Common myeloid progenitor, CD34-positive (primary cell): ENCODE results near the gene GSG1L.

Experiments
- CTCF ChIA-PET: fragments of 350-600 bp; sonication (Branson Sonifier 250); formaldehyde crosslinking; loops from one replicate; lab custom pipeline; 2021; ENCODE audit warnings: antibody characterized with exemption; lab: Charles Lee
- POLR2A ChIA-PET: fragments of 350-600 bp; sonication (Branson Sonifier 250); formaldehyde crosslinking; loops from one replicate; lab custom pipeline; 2021; ENCODE audit warnings: antibody characterized with exemption; lab: Charles Lee
- DNase-seq, 3 donors: peaks; one replicate each; pipeline versions ENCODE4 v3.0.0 to v3.0.0-alpha.2; 2013
- H3K27ac ChIP-seq, 2 experiments: 1 replicate in 1 of 2; 2 replicates in 1 of 2; pipeline ENCODE4 v1.7.0; 2013; ENCODE audit warnings: inconsistent platforms in 2 of 2, low read length in 2 of 2, mild to moderate bottlenecking in 2 of 2, low read depth in 1 of 2, moderate library complexity in 1 of 2; ENCODE audit not compliant: severe bottlenecking in 2 of 2, insufficient read depth in 1 of 2, poor library complexity in 1 of 2
- H3K27me3 ChIP-seq, 5 experiments: replicated peaks in 2 of 5; 1 replicate in 3 of 5; 2 replicates in 2 of 5; pipeline versions ENCODE4 v1.6.1 to v1.7.0; 2013; ENCODE audit warnings: low read length in 4 of 5, mild to moderate bottlenecking in 2 of 5, moderate library complexity in 2 of 5, inconsistent platforms in 1 of 5; ENCODE audit not compliant: insufficient read depth in 5 of 5, control insufficient read depth in 4 of 5
- H3K36me3 ChIP-seq, 4 experiments: 1 replicate in 2 of 4; 2 replicates in 2 of 4; pipeline versions ENCODE4 v1.6.1 to v1.7.0; 2013; ENCODE audit warnings: low read length in 3 of 4, control low read depth in 1 of 4, mild to moderate bottlenecking in 1 of 4; ENCODE audit not compliant: control insufficient read depth in 4 of 4, insufficient read depth in 4 of 4
- H3K4me1 ChIP-seq, 4 experiments: 1 replicate in 3 of 4; 2 replicates in 1 of 4; pipeline versions ENCODE4 v1.6.1 to v1.7.1; 2013; ENCODE audit warnings: low read length in 3 of 4, mild to moderate bottlenecking in 3 of 4, control low read depth in 1 of 4, inconsistent platforms in 1 of 4, moderate library complexity in 1 of 4; ENCODE audit not compliant: control insufficient read depth in 4 of 4, insufficient read depth in 4 of 4; ENCODE audit errors: control extremely low read depth in 1 of 4
- H3K4me3 ChIP-seq, 7 experiments: 1 replicate in 4 of 7; 2 replicates in 3 of 7; pipeline versions ENCODE4 v1.5.1 to v1.7.0; 2013; ENCODE audit warnings: mild to moderate bottlenecking in 7 of 7, low read length in 6 of 7, moderate library complexity in 6 of 7, inconsistent platforms in 2 of 7, low read depth in 2 of 7, control low read depth in 1 of 7; ENCODE audit not compliant: insufficient read depth in 4 of 7, control insufficient read depth in 1 of 7; ENCODE audit errors: extremely low read depth in 1 of 7
- H3K9me3 ChIP-seq, 5 experiments: 1 replicate in 4 of 5; 2 replicates in 1 of 5; pipeline versions ENCODE4 v1.6.1 to v1.7.1; 2013; ENCODE audit warnings: low read length in 4 of 5, mild to moderate bottlenecking in 2 of 5, inconsistent platforms in 1 of 5, low read depth in 1 of 5, moderate library complexity in 1 of 5; ENCODE audit not compliant: control insufficient read depth in 4 of 5, insufficient read depth in 2 of 5; ENCODE audit errors: control extremely low read depth in 1 of 5
- WGBS: methylation state at CpG from one replicate; pipeline ENCODE4 v1.1.5; 2013; ENCODE audit not compliant: insufficient coverage; 5-methylcytosine and 5-hydroxymethylcytosine counted together

GSG1L gene

DNA sequence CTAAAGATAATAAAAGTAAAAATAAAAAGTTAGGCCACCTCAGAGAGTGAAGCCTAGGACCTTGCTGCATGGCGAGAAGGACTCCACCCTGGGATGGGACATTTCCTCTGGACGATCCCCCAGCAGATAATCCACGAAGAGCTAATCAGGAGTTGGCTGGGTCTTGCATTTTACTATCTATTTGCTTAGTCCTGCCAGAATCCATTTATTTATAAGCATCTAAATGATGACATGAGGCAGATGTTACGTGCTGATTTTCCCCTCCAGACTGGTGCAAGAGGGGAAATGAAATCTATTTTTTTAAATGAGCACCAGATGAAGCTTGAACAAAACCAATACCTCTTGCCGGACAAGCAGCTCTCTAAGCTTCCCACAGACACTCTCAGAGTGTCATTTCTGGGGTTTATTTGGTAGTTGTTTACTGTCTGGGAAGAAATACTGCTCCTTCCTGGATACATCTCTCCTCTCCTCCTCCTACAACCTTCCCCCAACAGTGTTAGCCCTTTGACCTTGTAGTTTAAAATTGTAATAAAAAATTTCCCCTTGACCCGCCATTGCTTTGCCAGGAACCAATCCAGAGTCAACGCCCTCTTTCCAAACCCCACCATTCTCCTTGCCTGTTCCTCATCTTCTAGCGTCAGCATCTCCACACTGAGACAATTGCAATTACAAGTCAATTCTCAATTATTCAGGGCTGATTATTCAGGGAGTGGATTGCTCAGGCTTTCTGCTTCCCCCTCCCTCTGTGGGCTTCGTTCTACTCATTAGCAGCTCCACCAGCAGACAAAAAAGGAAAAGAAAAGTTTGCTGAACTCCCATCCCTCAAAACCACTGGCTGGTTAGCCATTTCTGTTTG, 63.0 kb downstream of the GSG1L start:
- Histone ChIP-seq H3K9me3 (peaks cover 0 to 5% (median 0%) of the 10 kb centered on the region in 5 experiments), H3K27me3 (peaks cover 0 to 5% (median 0%) of the 10 kb centered on the region in 5 experiments), H3K36me3 (no peaks in the 10 kb centered on the region), H3K27ac (no peak overlapping the region), H3K4me1 (peaks cover 0 to 6% (median 3%) of the 10 kb centered on the region in 4 experiments), H3K4me3 (no peak overlapping the region)
- DNase-seq, result no peak
- ChIA-PET POLR2A (no interaction called here), CTCF (interaction anchor here (1.2 kb wide), 1 partner anchor 28 kb away, joined by 4 read pairs; no protein-coding TSS in a partner anchor)
- WGBS, result 98% methylated on average over 5 of the region's 9 CpGs

DNA sequence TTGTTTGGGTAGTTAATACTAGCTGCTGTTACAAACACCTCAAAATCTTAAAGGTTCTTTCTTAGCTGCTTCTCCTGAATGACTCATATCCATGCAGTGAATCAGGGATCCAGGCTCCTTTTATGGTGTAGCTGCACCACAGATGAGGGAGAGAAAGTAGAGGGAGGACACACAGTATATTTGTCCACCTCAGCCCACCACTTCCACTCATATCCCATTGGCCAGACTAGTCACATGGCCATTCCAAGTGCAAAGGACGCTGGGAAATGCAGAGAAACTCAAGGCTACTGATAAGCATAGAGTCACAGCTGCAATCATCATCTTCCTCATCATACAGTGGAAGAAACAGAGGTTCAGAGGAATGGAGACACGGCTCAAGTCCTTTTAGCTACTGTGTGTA, 63.8 kb downstream of the GSG1L start:
- H3K4me3 ChIP-seq, result no peak overlapping the region
- no peaks in the 10 kb centered on the region for H3K36me3 ChIP-seq
- WGBS, result 100% methylated on average over 2 of the region's 2 CpGs
- H3K9me3 ChIP-seq, result peaks cover 0 to 5% (median 0%) of the 10 kb centered on the region in 5 experiments
- no peak for DNase-seq
- CTCF ChIA-PET, result interaction anchor here (1.2 kb wide), 1 partner anchor 27 kb away, joined by 4 read pairs; no protein-coding TSS in a partner anchor
- H3K27ac ChIP-seq, result no peak overlapping the region
- H3K27me3 ChIP-seq, result peaks cover 0 to 5% (median 0%) of the 10 kb centered on the region in 5 experiments
- H3K4me1 ChIP-seq, result peaks cover 0 to 15% (median 10%) of the 10 kb centered on the region in 4 experiments
- POLR2A ChIA-PET, result no interaction called here

DNA sequence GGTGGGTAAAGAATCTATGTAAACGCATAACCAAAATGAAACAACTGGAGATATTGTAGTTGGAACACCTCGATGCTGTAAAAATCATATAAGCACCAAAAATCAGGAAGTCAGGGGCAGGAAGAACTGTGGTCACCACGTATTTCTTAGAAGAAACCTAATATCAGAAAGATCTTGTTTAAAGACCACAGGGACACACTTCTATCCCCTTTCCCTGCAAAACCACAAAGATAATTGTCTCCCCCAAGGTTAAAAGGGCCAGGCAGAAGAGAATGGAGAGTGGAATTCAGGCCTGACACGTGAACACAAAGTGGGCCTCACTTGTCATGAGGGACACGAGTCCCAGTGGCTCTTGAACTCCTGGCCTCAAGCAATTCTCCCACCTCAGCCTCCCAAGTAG, 68.1 kb downstream of the GSG1L start:
- DNase-seq, result peak; percentile 26 to 74 (median 70)
- 8% methylated on average over 2 of the region's 5 CpGs for WGBS

GRCh38 chr16:27994686-27995085, 68.8 kb downstream of the GSG1L start:
- no peak overlapping the region for H3K4me3 ChIP-seq
- CTCF ChIA-PET, result no interaction called here
- H3K27ac ChIP-seq, result no peak overlapping the region
- 85% methylated on average over 4 of the region's 4 CpGs for WGBS
- no peak for DNase-seq
- no peaks in the 10 kb centered on the region for H3K36me3 ChIP-seq
- POLR2A ChIA-PET, result no interaction called here
- H3K4me1 ChIP-seq, result peaks cover 0 to 21% (median 11%) of the 10 kb centered on the region in 4 experiments
- H3K27me3 ChIP-seq, result peaks cover 0 to under 1% (median 0%) of the 10 kb centered on the region in 5 experiments
- peaks cover 0 to 12% (median 11%) of the 10 kb centered on the region in 5 experiments for H3K9me3 ChIP-seq

More for the DNA sequence above, 68.1 kb downstream of the GSG1L start:
- Histone ChIP-seq H3K27me3 (peaks cover 0 to 2% (median 0%) of the 10 kb centered on the region in 5 experiments), H3K36me3 (no peaks in the 10 kb centered on the region), H3K4me3 (peak overlapping the region in 2 of 7 experiments; percentile 40 to 48), H3K4me1 (peaks cover 0 to 21% (median 11%) of the 10 kb centered on the region in 4 experiments), H3K9me3 (peaks cover 0 to 12% (median 11%) of the 10 kb centered on the region in 5 experiments), H3K27ac (no peak overlapping the region)
- ChIA-PET POLR2A (no interaction called here), CTCF (no interaction called here)

GRCh38 chr16:27993587-27993986, 69.9 kb downstream of the GSG1L start:
- Histone ChIP-seq H3K27me3 (no peaks in the 10 kb centered on the region), H3K4me1 (peaks cover 0 to 21% (median 11%) of the 10 kb centered on the region in 4 experiments), H3K4me3 (no peak overlapping the region), H3K27ac (no peak overlapping the region), H3K36me3 (no peaks in the 10 kb centered on the region), H3K9me3 (peaks cover 0 to 12% (median 11%) of the 10 kb centered on the region in 5 experiments)
- 84% methylated on average over 3 of the region's 3 CpGs for WGBS
- peak; percentile 25 to 71 (median 48) for DNase-seq
- ChIA-PET POLR2A (no interaction called here), CTCF (no interaction called here)

DNA sequence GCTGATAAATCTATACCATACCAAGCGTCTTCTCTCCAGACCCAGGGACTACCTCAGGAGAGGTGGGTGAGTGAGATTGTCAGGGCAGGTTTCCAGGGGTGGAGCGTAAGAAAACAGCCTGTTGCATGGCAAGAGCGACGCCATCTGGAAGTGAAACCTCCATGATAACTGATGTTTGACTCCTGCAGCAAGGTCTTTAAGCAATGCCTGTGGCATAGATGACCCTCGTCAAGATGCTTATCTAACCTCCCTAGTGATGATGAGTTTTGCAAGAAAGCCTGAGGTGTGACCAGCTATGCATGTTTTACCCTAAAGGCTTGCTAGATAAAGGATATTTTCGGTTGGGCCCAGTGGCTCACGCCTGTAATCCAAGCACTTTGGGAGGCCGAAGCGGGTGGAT, 71.6 kb downstream of the GSG1L start:
- CTCF ChIA-PET, result interaction anchor here (1.2 kb wide), 1 partner anchor 18 kb away, joined by 3 read pairs; no protein-coding TSS in a partner anchor
- WGBS, result 95% methylated on average over 8 of the region's 9 CpGs
- H3K27me3 ChIP-seq, result no peaks in the 10 kb centered on the region

DNA sequence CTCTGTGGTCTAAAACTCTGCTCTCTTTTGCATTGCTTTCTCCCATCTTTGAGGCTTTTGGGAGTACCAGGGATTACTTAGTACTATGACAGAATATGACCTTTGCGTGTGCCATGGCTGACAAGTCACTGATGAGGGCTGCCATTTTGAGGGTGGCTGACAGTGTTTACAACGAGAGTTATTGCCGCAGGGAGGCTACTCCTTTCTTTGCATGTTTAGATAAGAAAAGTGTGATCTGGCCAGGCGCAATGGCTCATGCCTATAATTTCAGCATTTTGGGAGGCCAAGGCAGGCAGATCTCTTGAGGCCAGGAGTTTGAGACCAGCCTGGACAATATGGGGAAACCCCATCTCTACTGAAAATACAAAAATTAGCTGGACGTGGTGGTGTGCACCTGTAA, 77.5 kb downstream of the GSG1L start:
- H3K27ac ChIP-seq, result no peak overlapping the region
- no peaks in the 10 kb centered on the region for H3K4me1 ChIP-seq
- POLR2A ChIA-PET, result no interaction called here
- WGBS, result 100% methylated on average over 1 of the region's 5 CpGs
- H3K36me3 ChIP-seq, result no peaks in the 10 kb centered on the region
- no peak overlapping the region for H3K4me3 ChIP-seq
- DNase-seq, result no peak
- CTCF ChIA-PET, result no interaction called here
- no peaks in the 10 kb centered on the region for H3K27me3 ChIP-seq
- peaks cover 0 to 4% (median 0%) of the 10 kb centered on the region in 5 experiments for H3K9me3 ChIP-seq

More for the DNA sequence above, 71.6 kb downstream of the GSG1L start:
- POLR2A ChIA-PET, result no interaction called here
- Histone ChIP-seq H3K4me1 (peaks cover 0 to 21% (median 11%) of the 10 kb centered on the region in 4 experiments), H3K36me3 (no peaks in the 10 kb centered on the region), H3K9me3 (peaks cover 0 to 12% (median 11%) of the 10 kb centered on the region in 5 experiments), H3K4me3 (no peak overlapping the region), H3K27ac (no peak overlapping the region)
- no peak for DNase-seq
